Stomach (tissue), 4 donors: ENCODE measurements around the gene TRDMT1.

Source experiments
- EP300 ChIP-seq: sonication (generic); formaldehyde crosslinking; IDR thresholded peaks from one replicate; pipeline ENCODE4 v1.6.1; 2017; ENCODE audit warnings: antibody characterized with exemption
- POLR2A ChIP-seq, 4 donors: fragments of 450-650 bp; IDR thresholded peaks; one replicate each; pipeline ENCODE4 v1.6.1; 2016; ENCODE audit warnings: antibody characterized with exemption in 4 of 4, control low read depth in 2 of 4, mild to moderate bottlenecking in 1 of 4, moderate library complexity in 1 of 4
- POLR2AphosphoS5 ChIP-seq, 3 donors: sonication (generic); formaldehyde crosslinking; IDR thresholded peaks; one replicate each; pipeline ENCODE4 v1.6.1; 2016; ENCODE audit warnings: antibody characterized with exemption in 3 of 3
- TF ChIP-seq, protein P1 (sequence below), 7 experiments: fragments of 450-650 bp in 4 of 7; fragments of 200-600 bp in 3 of 7; sonication (generic) in 3 of 7; IDR thresholded peaks; one replicate each; pipeline ENCODE4 v1.5.1; 2016 to 2019; ENCODE audit warnings: antibody characterized with exemption in 7 of 7, control low read depth in 2 of 7, mild to moderate bottlenecking in 1 of 7

DNA sequence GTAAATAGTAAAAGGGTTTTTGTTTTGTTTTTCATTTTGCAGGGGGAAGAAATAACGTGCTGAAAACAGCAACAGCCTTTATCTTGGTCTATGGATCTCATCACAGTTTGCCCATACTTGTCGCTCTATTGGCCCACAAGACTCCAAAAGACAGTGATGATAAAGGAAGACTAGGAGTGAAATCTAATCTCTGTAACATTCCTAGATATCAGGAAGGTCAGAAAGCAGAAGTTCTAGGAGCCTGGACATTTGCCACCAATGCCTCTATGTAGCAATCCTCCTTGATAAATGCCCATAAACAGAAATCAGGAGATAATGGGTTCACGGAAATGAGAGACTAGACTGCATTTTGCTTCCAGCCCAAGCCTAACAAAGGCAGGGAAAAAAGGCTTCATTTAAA lies 80.8 kb downstream of the TRDMT1 start:
- TF ChIP-seq, protein P1, sequence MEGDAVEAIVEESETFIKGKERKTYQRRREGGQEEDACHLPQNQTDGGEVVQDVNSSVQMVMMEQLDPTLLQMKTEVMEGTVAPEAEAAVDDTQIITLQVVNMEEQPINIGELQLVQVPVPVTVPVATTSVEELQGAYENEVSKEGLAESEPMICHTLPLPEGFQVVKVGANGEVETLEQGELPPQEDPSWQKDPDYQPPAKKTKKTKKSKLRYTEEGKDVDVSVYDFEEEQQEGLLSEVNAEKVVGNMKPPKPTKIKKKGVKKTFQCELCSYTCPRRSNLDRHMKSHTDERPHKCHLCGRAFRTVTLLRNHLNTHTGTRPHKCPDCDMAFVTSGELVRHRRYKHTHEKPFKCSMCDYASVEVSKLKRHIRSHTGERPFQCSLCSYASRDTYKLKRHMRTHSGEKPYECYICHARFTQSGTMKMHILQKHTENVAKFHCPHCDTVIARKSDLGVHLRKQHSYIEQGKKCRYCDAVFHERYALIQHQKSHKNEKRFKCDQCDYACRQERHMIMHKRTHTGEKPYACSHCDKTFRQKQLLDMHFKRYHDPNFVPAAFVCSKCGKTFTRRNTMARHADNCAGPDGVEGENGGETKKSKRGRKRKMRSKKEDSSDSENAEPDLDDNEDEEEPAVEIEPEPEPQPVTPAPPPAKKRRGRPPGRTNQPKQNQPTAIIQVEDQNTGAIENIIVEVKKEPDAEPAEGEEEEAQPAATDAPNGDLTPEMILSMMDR (IDR thresholded peaks at IDR 0.05): no peak
- no peak for TF ChIP-seq EP300
- no peak for TF ChIP-seq POLR2A (IDR thresholded peaks at IDR 0.05)
- TF ChIP-seq POLR2AphosphoS5 (IDR thresholded peaks at IDR 0.05): no peak
